ENCODE data around the gene CACNA1E. TPM values are rescaled to one million over a fixed set of nuclear protein-coding genes. Genes with fewer than 3 reads are reported as not detected.

CACNA1E gene
- total RNA-seq, 1 experiment from 2014 or later = 0.46 TPM

GRCh38 chr1:181517181-181517875 is 34.0 kb downstream of the CACNA1E start:
- Histone ChIP-seq H3K79me2 (ENCODE audit: insufficient read depth, low read length) (no peaks in the 10 kb centered on the region), H3K56ac (ENCODE audit: insufficient read length, low read depth, low read length) (no peak overlapping the region), H3K4me2 (ENCODE audit: insufficient read depth, insufficient read length, low read length) (no peak overlapping the region), H4K20me1 (ENCODE audit: control insufficient read depth, insufficient read depth, insufficient read length) (no peaks in the 10 kb centered on the region), H2BK5ac (ENCODE audit: insufficient read length, low read length) (no peak overlapping the region), H2BK120ac (ENCODE audit: low read depth, low read length, poor library complexity, severe bottlenecking) (no peak overlapping the region), H2BK20ac (ENCODE audit: low read depth, low read length, poor library complexity, severe bottlenecking) (no peak overlapping the region), H3K4ac (ENCODE audit: low read depth, low read length) (no peak overlapping the region), H2BK12ac (ENCODE audit: insufficient read length, low read depth, low read length) (no peak overlapping the region), H3K27me3 (ENCODE audit: insufficient read depth, low read length) (no peaks in the 10 kb centered on the region), H3K23ac (ENCODE audit: insufficient read length, low read depth, low read length) (no peak overlapping the region), H4K91ac (ENCODE audit: insufficient read length, low read depth, low read length) (no peak overlapping the region), H4K5ac (ENCODE audit: insufficient read length, low read depth, low read length) (no peak overlapping the region), H3K9ac (ENCODE audit: extremely low read depth, insufficient read length, low read length) (no peak overlapping the region), H2BK15ac (ENCODE audit: low read depth, low read length) (no peak overlapping the region), H3K79me1 (ENCODE audit: insufficient read depth, low read depth, low read length, poor library complexity, severe bottlenecking) (no peaks in the 10 kb centered on the region), H4K8ac (replicated peaks; ENCODE audit: insufficient read length, low read depth, low read length) (no peak overlapping the region), H3K18ac (ENCODE audit: insufficient read length, low read depth, low read length) (no peak overlapping the region), H3T11ph (ENCODE audit: low read length) (no peak overlapping the region), H3K27ac (ENCODE audit: insufficient read length, low read depth, low read length) (no peak overlapping the region), H3K23me2 (ENCODE audit: insufficient read length, low read depth, low read length, poor library complexity, severe bottlenecking) (no peaks in the 10 kb centered on the region), H3K9me3 (ENCODE audit: control insufficient read depth, low read depth, low read length) (no peaks in the 10 kb centered on the region), H2AK5ac (ENCODE audit: insufficient read length, low read length) (no peak overlapping the region), H3K14ac (ENCODE audit: insufficient read depth, low read length) (no peak overlapping the region), H3K4me1 (ENCODE audit: insufficient read depth, low read length) (0 out of 2 replicates have a peak, but pooled peaks cover 2% of the 10 kb centered on the region), H2AFZ (ENCODE audit: low read length) (no peak overlapping the region)
- Mint-ChIP-seq H3K27ac (no peak overlapping the region; a peak in 1 of 7 replicates), H3K9me3 (no peaks in the 10 kb centered on the region), H3K4me3 (no peak overlapping the region), H3K4me1 (peaks cover 17 to 21% of the 10 kb centered on the region in 2 experiments), H3K27me3 (ENCODE audit: low read depth) (peaks cover 2% of the 10 kb centered on the region; the same call in 1 of the 2 replicates), H3K36me3 (ENCODE audit: insufficient read depth in 1 of 3, low read depth in 3 of 3) (no peaks in the 10 kb centered on the region)
- TF ChIP-seq CTCF (conservative IDR thresholded peaks at IDR 0.05) = 0 out of 3 replicates have a peak, but pooled peaks have one; percentile 8
- DNase-seq = no peak
- no CpG with 5 or more reads among the region's 5 CpGs for whole genome bisulfite sequencing (ENCODE audit: extremely low coverage, insufficient read length, low lambda C conversion rate)
